CD4-positive, CD25-positive, alpha-beta regulatory T cell (primary cell): ENCODE data around the gene NAP1L1. TPM values are rescaled to one million over a fixed set of nuclear protein-coding genes. Genes with fewer than 3 reads are reported as not detected.
A peak's percentile ranks its signal among the peaks of the same experiment; 100 is the strongest.

ENCODE experiments used
- ATAC-seq, 2 donors: fragments of 150-1000 bp; cut with Tn5 transposase; one replicate each; pipeline ENCODE4 v1.10.0; 2021; ENCODE audit warnings: low read depth in 2 of 2, moderate number of reproducible peaks in 2 of 2, moderate library complexity in 1 of 2
- DNase-seq, 3 donors: peaks; one replicate each; pipeline versions ENCODE4 v3.0.0 to v3.0.0-alpha.2; 2012 to 2022; ENCODE audit warnings: mixed read lengths in 1 of 3
- H3K27ac ChIP-seq: one replicate; pipeline ENCODE4 v1.7.0; 2013; ENCODE audit warnings: mild to moderate bottlenecking, low read length; ENCODE audit not compliant: insufficient read depth, poor library complexity, severe bottlenecking
- H3K27me3 ChIP-seq: one replicate; pipeline ENCODE4 v1.7.0; 2013; ENCODE audit warnings: low read length; ENCODE audit not compliant: control insufficient read depth, insufficient read depth
- H3K36me3 ChIP-seq: one replicate; pipeline ENCODE4 v1.7.0; 2013; ENCODE audit warnings: mild to moderate bottlenecking, low read length, moderate library complexity; ENCODE audit not compliant: control insufficient read depth, insufficient read depth
- H3K4me1 ChIP-seq: 2 replicates; pipeline ENCODE4 v1.7.0; 2013; ENCODE audit warnings: mild to moderate bottlenecking, low read length; ENCODE audit not compliant: insufficient read depth, control insufficient read depth, poor library complexity, severe bottlenecking
- H3K4me3 ChIP-seq: one replicate; pipeline ENCODE4 v1.7.0; 2013; ENCODE audit warnings: low read depth, mild to moderate bottlenecking, low read length, moderate library complexity
- H3K9me3 ChIP-seq, 2 experiments: 1 replicate in 1 of 2; 2 replicates in 1 of 2; pipeline ENCODE4 v1.7.0; 2013; ENCODE audit warnings: low read length in 2 of 2, mild to moderate bottlenecking in 1 of 2, moderate library complexity in 1 of 2; ENCODE audit not compliant: control insufficient read depth in 2 of 2
- H3K27ac Mint-ChIP-seq, 3 donors: one replicate each; pipeline ENCODE4 v1.8.0; 2020 to 2022; ENCODE audit warnings: mild to moderate bottlenecking in 3 of 3, mixed read lengths in 3 of 3, moderate library complexity in 2 of 3
- H3K27me3 Mint-ChIP-seq: one replicate; pipeline ENCODE4 v1.8.0; 2022; ENCODE audit warnings: mild to moderate bottlenecking, mixed read lengths
- H3K36me3 Mint-ChIP-seq: one replicate; pipeline ENCODE4 v1.8.0; 2020; ENCODE audit warnings: mixed read lengths
- H3K4me1 Mint-ChIP-seq, 4 donors: one replicate each; pipeline ENCODE4 v1.8.0; 2020 to 2022; ENCODE audit warnings: mixed read lengths in 4 of 4, mild to moderate bottlenecking in 1 of 4
- H3K4me3 Mint-ChIP-seq, 4 donors: one replicate each; pipeline ENCODE4 v1.8.0; 2020 to 2022; ENCODE audit warnings: mild to moderate bottlenecking in 4 of 4, mixed read lengths in 4 of 4, moderate library complexity in 3 of 4
- H3K9me3 Mint-ChIP-seq, 7 donors: one replicate each; pipeline ENCODE4 v1.8.0; 2020 to 2022; ENCODE audit warnings: mixed read lengths in 7 of 7, mild to moderate bottlenecking in 3 of 7, moderate library complexity in 2 of 7
- polyA plus RNA-seq, 4 donors: library from polyadenylated mRNA; unstranded; fragments of 300-500 nt; fragmentation: Illumina TruSeq; gene quantifications; one replicate each; pipeline ENCODE4 v1.2.3, GENCODE V29; 2021
- total RNA-seq: library from RNA; stranded (reverse); gene quantifications from one replicate; pipeline ENCODE4 v1.2.3, GENCODE V29; 2022

The NAP1L1 gene
- total and polyA plus RNA-seq, 5 donors from 2014 or later, result 173 to 592 (median 215) TPM

DNA sequence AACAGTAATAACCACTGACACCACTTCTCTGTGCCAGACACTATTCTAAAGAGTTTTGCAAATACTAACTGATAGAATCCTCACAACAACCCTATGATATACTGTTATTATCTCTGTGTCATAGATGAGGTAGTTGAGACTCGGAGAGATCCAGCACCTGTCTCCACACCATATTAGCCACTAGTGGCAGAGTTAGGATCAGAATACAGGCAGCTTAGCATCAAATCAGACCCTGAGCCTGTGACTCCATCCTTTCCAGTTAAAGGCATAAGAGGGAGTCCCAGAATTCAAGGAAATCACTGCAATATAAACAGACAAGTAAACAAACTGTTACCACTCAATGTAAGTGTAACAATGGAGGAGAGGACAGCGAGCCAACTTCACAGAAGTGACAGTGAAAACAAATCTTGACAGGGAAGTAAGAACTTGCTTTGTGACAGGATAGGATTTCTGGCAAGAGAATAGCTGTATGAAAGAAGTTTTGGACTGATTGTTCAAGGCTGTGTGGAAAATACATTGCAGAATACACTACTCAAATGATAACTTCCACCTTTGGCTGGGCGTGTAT lies 11.7 kb upstream of the NAP1L1 start:
- no peaks in the 10 kb centered on the region for H3K4me1 Mint-ChIP-seq
- H3K27me3 Mint-ChIP-seq, result peaks cover 34% of the 10 kb centered on the region
- H3K9me3 Mint-ChIP-seq, result no peaks in the 10 kb centered on the region
- H3K36me3 ChIP-seq, result no peaks in the 10 kb centered on the region
- no peak overlapping the region for H3K27ac Mint-ChIP-seq
- no peaks in the 10 kb centered on the region for H3K9me3 ChIP-seq
- DNase-seq, result no peak
- H3K27ac ChIP-seq, result no peak overlapping the region
- no peaks in the 10 kb centered on the region for H3K27me3 ChIP-seq
- H3K36me3 Mint-ChIP-seq, result no peaks in the 10 kb centered on the region
- H3K4me1 ChIP-seq, result no peaks in the 10 kb centered on the region
- no peak overlapping the region for H3K4me3 Mint-ChIP-seq
- H3K4me3 ChIP-seq, result no peak overlapping the region
- ATAC-seq, result no peak

- Mint-ChIP-seq H3K36me3 (no peaks in the 10 kb centered on the region), H3K27ac (no peak overlapping the region), H3K4me1 (no peaks in the 10 kb centered on the region), H3K4me3 (no peak overlapping the region), H3K9me3 (no peaks in the 10 kb centered on the region), H3K27me3 (peaks cover 29% of the 10 kb centered on the region)
- Histone ChIP-seq H3K4me3 (no peak overlapping the region), H3K4me1 (no peaks in the 10 kb centered on the region), H3K9me3 (no peaks in the 10 kb centered on the region), H3K27ac (no peak overlapping the region), H3K27me3 (no peaks in the 10 kb centered on the region), H3K36me3 (no peaks in the 10 kb centered on the region)
- DNase-seq, result no peak
- ATAC-seq, result no peak
Measured at GRCh38 chr12:76094754-76095153, 10.3 kb upstream of the NAP1L1 start.

DNA sequence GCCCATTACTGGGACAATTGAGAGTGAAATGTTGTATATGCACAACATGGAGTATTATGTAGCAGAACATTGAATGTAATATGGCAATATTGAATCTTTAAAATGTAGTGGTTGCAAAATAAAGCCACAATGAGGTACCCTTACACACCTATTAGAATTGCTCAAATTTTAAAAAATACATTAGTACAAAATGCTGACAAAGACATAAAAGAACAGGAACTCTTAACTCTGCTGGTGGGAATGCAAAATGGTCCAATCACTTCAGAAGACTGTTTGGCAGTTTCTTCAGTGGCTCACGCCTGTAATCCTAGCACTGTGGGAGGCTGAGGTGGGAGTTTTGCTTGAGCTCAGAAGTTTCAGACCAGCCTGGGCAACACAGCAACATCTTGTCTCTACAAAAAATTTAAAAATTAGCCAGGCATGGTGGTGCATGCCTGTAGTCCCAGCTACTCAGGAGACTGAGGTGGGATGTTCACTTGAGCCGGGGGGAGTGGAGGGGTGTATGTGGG lies 6.8 kb upstream of the NAP1L1 start:
- peaks cover 34% of the 10 kb centered on the region for H3K27me3 Mint-ChIP-seq
- Histone ChIP-seq H3K27me3 (no peaks in the 10 kb centered on the region), H3K27ac (no peak overlapping the region), H3K4me1 (no peaks in the 10 kb centered on the region), H3K9me3 (no peaks in the 10 kb centered on the region), H3K36me3 (no peaks in the 10 kb centered on the region), H3K4me3 (no peak overlapping the region)
- DNase-seq (no peak), ATAC-seq (no peak)
- no peak overlapping the region for H3K4me3 Mint-ChIP-seq
- no peaks in the 10 kb centered on the region for H3K9me3 Mint-ChIP-seq
- H3K4me1 Mint-ChIP-seq, result peaks cover 0 to 3% (median 0%) of the 10 kb centered on the region in 4 donors
- H3K27ac Mint-ChIP-seq, result no peak overlapping the region
- no peaks in the 10 kb centered on the region for H3K36me3 Mint-ChIP-seq

GRCh38 chr12:76085520-76085868 lies 1.0 kb upstream of the NAP1L1 start:
- Histone ChIP-seq H3K4me1 (peaks cover 38% of the 10 kb centered on the region), H3K27me3 (no peaks in the 10 kb centered on the region), H3K27ac (peak overlapping the region; percentile 100), H3K4me3 (peak overlapping the region; percentile 85), H3K9me3 (no peaks in the 10 kb centered on the region), H3K36me3 (no peaks in the 10 kb centered on the region)
- H3K27ac Mint-ChIP-seq, result peak overlapping the region; percentile 84 to 100 (median 97)
- no peak for ATAC-seq
- H3K4me1 Mint-ChIP-seq, result peaks cover 21 to 48% (median 38%) of the 10 kb centered on the region in 4 donors
- H3K9me3 Mint-ChIP-seq, result no peaks in the 10 kb centered on the region
- peak overlapping the region; percentile 97 to 99 (median 98) for H3K4me3 Mint-ChIP-seq
- DNase-seq, result peak in 2 of 3 donors; percentile 42 to 52
- no peaks in the 10 kb centered on the region for H3K36me3 Mint-ChIP-seq
- peaks cover 5% of the 10 kb centered on the region for H3K27me3 Mint-ChIP-seq

GRCh38 chr12:76084863-76085519 lies 506 bp upstream of the NAP1L1 start:
- H3K27ac Mint-ChIP-seq, result peak overlapping the region; percentile 97 to 100 (median 99)
- Histone ChIP-seq H3K4me1 (peaks cover 39% of the 10 kb centered on the region), H3K36me3 (no peaks in the 10 kb centered on the region), H3K27me3 (no peaks in the 10 kb centered on the region), H3K4me3 (peak overlapping the region; percentile 85), H3K9me3 (no peaks in the 10 kb centered on the region), H3K27ac (peak overlapping the region; percentile 100)
- H3K36me3 Mint-ChIP-seq, result peaks cover under 1% of the 10 kb centered on the region
- no peaks in the 10 kb centered on the region for H3K9me3 Mint-ChIP-seq
- peak in 1 of 3 donors; percentile 60 for DNase-seq
- peak overlapping the region; percentile 97 to 99 (median 98) for H3K4me3 Mint-ChIP-seq
- peak; percentile 31 to 32 for ATAC-seq
- peaks cover 5% of the 10 kb centered on the region for H3K27me3 Mint-ChIP-seq
- peaks cover 26 to 53% (median 43%) of the 10 kb centered on the region in 4 donors for H3K4me1 Mint-ChIP-seq

- Histone ChIP-seq H3K4me3 (peak overlapping the region; percentile 81), H3K36me3 (no peaks in the 10 kb centered on the region), H3K27me3 (no peaks in the 10 kb centered on the region), H3K27ac (peak overlapping the region; percentile 100), H3K9me3 (no peaks in the 10 kb centered on the region), H3K4me1 (peaks cover 42% of the 10 kb centered on the region)
- peak overlapping the region; percentile 74 to 99 (median 97) for H3K4me3 Mint-ChIP-seq
- H3K36me3 Mint-ChIP-seq, result peaks cover 12% of the 10 kb centered on the region
- H3K27me3 Mint-ChIP-seq, result no peaks in the 10 kb centered on the region
- peaks cover 37 to 67% (median 56%) of the 10 kb centered on the region in 4 donors for H3K4me1 Mint-ChIP-seq
- peaks cover 0 to 7% (median 0%) of the 10 kb centered on the region in 7 donors for H3K9me3 Mint-ChIP-seq
- DNase-seq, result no peak
- H3K27ac Mint-ChIP-seq, result peak overlapping the region; percentile 91 to 98 (median 93)
- ATAC-seq, result no peak
Measured at GRCh38 chr12:76083246-76083903, 1.1 kb downstream of the NAP1L1 start.

DNA sequence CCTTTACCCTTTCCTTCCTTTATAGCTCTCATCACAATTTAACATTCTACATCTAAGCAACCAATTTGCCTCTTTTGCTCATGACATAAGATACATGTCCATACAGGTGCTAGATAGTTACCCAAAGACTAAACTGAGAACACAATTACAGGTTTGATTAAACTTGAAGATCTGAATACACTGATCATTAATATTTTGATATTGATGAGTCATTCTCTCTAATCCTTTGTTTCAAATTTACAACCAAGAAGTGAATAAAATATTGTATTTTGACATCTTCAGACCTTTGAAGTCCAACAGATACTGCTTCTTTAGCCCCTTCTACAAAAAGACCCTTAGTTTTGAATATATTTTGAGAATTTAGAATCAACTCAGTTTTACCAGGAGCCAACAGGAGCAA lies 2.6 kb downstream of the NAP1L1 start:
- Histone ChIP-seq H3K9me3 (no peaks in the 10 kb centered on the region), H3K4me1 (peaks cover 56% of the 10 kb centered on the region), H3K27me3 (no peaks in the 10 kb centered on the region), H3K4me3 (peak overlapping the region; percentile 81), H3K27ac (no peak overlapping the region), H3K36me3 (no peaks in the 10 kb centered on the region)
- Mint-ChIP-seq H3K27me3 (no peaks in the 10 kb centered on the region), H3K4me3 (peak overlapping the region; percentile 21 to 99 (median 70)), H3K4me1 (peaks cover 46 to 78% (median 67%) of the 10 kb centered on the region in 4 donors), H3K27ac (no peak overlapping the region), H3K36me3 (peaks cover 14% of the 10 kb centered on the region), H3K9me3 (peaks cover 0 to 8% (median 0%) of the 10 kb centered on the region in 7 donors)
- ATAC-seq (no peak), DNase-seq (no peak)
